Left kidney (tissue), 2 donors: ENCODE results near the gene DENND2A. TPM values are rescaled to one million over a fixed set of nuclear protein-coding genes. Genes with fewer than 3 reads are reported as not detected.
"Not testable (repeated sequence)": the region's sequence is repeated elsewhere in the genome, so short reads cannot be mapped to it uniquely, and the experiment has no call there.

ENCODE experiments used
- DNase-seq: peaks from one replicate; pipeline ENCODE4 v3.0.0-alpha.2; 2013
- polyA plus RNA-seq: library from polyadenylated mRNA; unstranded; fragments of 120-200 nt; gene quantifications from one replicate; pipeline ENCODE4 v1.2.1, GENCODE V29; 2013; ENCODE audit not compliant: insufficient read length

DENND2A gene
- polyA plus RNA-seq, 1 donor, result 35.5 TPM

DNA sequence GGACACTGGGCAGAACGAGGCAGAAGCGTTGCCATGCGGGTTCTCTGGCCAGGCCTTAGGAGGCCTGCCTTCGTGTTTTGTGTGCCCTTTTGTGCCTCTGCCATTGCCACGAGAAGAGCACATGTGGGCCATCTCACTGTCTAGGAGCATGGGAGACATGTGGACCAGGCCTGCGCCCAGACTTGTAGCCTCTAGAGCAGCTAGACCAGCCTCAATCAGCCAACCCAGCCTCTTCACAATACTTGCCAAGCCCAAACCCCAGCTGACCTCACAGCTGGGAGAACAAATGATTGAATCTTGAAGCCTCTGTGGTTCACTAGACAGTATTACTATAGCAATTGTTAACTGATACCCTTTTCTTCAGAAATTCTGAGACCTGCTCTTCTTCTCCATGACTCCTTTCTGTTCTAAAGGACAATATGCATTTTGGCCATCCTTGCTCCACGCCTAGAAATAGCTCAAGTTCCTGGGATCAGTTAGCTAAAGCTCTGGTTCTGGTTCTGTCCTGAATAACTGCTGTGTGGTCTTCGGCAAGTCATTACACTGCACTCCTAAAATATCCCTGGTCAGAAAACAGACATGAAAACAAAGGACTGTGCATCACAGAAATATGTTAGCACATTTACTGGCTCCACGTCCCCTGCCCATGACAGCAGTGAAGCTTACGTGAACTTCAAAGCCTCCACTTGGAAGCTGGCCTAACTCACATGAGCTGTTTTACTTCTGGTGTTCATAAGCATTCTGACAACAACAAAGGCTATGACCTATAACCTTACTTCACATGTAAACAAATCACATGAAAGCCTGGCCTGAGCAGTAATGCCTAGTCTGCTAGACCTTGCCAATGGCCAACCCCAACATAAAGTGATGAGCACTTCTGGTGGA, 89.0 kb downstream of the DENND2A start:
- no peak for DNase-seq

DNA sequence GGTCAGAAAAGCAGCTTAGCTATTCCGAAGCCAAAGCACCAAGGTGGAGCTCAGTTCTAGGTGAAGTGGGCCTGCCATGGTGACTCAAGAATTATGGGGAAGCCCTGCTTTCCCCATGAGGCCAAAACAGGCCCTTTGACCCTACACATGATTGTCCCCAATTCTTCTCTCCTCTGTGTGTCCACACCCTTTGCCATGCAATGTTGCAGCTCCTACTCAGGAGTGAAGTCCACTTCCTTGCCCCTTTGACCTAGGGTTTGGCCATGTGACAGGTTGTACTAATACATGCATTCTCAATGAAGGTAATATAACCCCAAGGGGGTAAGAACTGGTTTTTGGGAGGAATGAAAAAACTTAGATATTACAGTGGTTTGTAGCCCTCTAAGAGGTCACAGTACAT, 93.7 kb downstream of the DENND2A start:
- no peak for DNase-seq

DNA sequence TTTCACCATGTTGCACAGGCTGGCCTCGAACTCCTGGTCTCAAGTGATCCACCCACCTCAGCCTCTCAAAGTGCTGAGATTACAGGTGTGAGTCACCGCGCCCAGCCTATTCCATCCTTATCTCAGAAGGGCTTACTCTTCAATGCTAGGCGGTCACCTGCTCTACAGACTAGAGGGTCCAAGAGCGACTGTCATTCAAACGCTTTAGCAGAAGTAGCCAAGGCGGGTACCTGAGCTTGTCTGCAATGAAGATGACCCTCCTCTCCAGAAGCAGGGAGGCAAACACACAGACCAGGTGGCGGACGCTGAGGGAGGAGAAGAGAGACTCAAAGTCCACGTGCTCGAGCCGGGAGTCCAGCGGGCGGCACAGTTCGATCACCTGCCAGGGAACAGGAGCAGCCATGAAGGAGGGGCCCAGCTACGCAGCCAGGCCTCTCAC, 96.2 kb downstream of the DENND2A start:
- no peak for DNase-seq

DNA sequence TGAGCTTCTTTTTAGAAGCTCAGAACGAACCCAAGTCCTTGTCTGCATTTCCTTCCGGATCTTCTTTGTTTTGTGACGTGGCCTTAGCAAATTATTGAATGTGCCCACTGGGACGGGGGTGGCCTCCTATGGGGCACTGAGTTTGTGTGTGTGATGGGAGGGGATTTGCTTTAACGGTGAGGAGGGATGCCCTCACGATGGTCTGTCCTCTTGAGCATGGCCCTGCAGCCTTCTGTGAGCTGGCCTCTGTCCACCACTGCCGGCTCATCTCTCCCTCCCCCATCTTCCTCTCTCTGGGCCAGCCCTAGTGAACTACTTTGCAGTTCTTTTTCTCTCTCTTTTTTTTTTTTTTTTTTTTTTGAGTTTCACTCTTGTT, 98.4 kb downstream of the DENND2A start:
- DNase-seq, result no peak

DNA sequence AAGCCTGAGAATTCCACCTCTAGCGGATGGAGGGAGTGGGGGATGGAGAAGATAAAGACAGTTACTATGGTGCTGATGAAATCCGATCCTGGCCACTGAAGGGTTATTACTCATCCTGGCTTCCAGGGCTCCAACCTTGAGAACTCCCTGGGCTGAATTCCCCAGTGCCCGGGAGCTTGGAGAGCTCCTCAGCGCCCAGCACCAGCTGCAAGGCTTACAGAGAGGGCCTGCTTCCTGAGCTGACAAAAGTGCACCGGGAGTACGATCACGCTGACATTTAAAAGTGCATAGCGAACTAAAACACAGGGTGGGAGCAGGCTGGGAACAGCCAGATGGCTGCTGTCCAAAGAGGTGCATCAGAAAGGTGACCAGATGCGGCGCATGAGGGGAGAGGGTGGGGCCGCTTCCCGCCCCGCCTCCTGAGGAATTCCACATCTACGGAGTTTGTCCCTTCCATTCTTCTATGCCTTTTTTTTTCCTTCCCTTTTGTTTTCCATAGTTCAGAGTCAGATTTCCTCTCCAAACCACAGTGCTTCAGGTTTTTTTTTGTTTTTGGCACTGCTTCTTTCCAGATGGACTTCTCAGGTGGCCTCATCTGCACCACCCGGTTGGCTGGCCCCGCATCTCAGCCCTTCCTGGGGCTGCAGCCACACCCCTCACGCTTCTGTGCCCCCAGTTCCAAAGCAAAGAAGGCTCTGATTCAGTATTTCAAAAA, 98.9 kb downstream of the DENND2A start:
- DNase-seq, result peak; percentile 92

DNA sequence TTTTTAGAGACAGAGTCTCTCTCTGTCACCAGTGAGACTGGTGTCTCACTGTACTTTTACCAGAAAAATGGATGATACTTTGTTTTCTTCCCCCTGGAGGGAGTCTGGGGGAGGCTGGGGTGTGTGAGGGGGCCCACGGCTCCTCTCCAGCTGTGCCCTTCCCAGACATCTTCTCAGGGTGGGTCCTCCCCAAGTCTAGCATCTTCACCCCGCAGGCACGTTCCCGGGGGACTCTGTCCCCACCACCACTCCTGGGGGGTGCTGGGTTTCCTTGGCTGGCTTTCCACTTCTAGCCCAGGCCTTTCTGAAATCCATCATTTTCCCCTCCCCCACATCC, 99.5 kb downstream of the DENND2A start:
- DNase-seq, result no peak

DNA sequence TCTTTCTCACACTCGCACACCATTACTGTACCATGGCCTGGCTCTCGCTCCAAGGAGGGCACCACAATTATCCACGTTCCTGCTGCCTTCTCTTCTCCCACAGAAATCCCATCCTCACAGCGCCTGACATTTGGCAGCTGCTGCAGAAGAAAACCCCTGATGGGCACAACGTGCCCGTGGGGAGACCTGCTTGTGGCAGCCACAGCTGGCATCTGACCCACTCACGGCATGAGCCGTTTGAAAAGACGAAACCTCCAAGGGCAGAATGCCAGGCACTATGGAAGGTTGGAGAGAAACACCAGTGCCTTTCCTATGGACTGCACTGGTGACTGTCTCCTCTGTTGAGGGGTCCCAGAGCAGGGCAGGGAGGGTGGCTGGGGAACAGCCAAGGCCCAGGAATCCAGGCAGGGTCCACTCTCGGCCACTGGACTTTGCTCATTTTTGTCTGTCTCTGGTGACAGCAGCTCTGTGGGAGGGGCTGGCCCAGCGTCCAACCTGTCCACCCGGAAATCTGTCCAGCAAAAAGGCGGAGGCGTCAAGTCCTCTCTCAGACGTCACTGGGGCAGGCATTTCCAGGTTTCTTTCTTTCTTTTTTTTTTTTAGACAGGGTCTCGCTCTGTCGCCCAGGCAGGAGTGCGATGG, 100.4 kb downstream of the DENND2A start:
- no peak for DNase-seq

DNA sequence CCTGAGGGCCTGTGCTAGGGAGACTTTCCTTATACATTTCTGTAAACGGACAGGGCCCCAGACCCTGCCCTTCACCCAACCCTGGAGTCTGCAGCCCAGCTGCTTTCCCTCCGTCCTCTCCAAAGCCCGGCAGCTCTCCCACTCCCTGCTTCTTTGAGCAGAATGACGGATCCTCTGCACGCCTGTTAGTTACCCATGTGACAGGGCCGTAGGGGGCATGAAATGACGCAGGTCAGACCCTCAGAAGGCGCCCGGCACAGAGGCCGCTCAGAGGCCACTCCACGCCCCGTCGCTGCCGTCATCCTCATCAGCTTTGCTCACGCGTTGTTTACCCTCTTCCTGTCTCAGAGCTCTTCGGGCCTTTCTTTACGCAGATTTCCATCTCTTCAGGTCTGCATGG, 101.2 kb downstream of the DENND2A start:
- DNase-seq, result peak; percentile 56

DNA sequence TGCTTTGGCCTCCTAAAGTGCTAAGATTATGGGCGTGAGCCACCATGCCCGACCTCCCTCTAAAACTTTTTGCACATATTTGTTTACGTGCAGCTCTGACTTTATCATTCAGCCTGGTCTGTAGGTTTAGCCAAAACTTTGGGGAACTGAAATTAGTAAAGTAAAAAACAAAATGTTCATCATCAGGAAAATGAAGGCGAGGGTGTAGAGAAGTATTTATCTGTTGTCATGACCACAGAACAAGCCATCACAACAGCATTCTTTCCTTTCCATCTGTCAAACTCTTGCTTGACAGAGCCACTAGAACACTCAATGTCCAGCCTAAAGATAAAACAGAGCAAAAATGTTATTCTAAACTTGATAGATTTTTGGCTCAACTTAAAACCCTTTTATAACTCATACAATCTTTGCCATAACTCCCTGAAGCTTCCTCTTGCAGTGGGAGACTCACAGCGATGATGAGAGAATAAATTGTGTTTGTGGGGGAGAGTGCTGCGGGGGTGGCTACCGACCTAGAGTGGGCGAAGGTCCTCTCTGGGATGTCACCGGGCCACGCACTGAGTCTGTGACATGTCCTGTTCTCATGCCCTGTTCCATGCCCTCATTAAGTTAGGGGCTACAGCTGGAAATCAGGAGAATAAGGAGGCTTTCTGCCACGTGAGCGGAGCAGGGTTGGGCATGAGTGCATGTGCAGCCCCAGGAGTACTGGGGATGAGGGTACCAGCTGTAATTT, 102.7 kb downstream of the DENND2A start:
- no peak for DNase-seq

DNA sequence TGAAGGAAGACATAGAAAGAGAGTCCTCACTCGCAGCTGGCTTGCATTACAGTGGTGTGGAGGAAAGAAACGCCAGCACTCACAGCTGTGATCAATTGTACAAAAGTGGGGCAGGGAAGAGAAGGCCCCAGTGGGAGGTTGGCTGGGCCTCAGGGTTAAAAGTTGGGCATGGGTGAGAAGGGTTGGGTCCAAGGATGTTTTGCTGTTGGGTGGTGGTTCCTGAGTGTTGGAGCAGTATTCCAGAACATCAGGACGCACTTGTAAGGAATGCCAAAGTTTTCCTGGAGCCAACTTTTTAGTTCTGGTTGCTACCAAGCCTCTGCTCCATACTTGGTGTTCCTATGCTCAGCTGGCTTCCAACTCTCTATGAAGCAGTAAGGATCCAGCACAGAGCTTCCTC, 105.9 kb downstream of the DENND2A start:
- no peak for DNase-seq

DNA sequence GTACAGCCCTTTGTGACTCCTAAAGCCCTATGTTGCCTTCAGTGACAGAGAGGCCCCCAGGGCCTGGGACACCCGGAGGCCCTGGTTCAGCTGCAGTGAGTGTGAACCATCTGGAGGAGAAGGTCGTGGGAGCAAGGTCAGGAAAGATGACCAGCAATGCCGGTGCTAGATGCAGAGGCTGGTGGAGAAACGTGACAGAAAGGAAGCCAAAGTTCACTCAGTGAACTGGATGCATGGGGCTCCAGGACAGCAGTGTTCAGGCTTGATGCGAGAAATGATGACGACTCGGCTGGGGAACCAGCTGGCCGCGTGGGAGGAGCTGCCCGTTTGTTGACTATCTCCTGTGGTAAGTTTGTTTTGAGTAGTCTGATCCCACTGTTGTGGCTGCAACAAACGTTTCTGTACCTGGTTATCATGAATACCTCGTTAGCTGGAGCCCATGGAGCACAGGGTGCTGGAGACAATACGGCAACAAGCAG, 107.2 kb downstream of the DENND2A start:
- no peak for DNase-seq

DNA sequence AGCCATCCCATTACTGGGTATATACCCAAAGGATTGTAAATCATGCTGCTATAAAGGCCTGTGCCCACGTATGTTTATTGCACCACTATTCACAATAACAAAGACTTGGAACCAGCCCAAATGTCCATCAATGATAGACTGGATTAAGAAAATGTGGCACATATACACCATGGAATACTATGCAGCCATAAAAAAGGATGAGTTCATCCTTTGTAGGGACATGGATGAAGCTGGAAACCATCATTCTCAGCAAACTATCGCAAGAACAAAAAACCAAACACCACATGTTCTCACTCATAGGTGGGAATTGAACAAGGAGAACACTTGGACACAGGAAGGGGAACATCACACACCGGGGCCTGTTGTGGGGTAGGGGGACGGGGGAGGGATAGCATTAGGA, 111.2 kb downstream of the DENND2A start:
- DNase-seq, result not testable (repeated sequence)

DNA sequence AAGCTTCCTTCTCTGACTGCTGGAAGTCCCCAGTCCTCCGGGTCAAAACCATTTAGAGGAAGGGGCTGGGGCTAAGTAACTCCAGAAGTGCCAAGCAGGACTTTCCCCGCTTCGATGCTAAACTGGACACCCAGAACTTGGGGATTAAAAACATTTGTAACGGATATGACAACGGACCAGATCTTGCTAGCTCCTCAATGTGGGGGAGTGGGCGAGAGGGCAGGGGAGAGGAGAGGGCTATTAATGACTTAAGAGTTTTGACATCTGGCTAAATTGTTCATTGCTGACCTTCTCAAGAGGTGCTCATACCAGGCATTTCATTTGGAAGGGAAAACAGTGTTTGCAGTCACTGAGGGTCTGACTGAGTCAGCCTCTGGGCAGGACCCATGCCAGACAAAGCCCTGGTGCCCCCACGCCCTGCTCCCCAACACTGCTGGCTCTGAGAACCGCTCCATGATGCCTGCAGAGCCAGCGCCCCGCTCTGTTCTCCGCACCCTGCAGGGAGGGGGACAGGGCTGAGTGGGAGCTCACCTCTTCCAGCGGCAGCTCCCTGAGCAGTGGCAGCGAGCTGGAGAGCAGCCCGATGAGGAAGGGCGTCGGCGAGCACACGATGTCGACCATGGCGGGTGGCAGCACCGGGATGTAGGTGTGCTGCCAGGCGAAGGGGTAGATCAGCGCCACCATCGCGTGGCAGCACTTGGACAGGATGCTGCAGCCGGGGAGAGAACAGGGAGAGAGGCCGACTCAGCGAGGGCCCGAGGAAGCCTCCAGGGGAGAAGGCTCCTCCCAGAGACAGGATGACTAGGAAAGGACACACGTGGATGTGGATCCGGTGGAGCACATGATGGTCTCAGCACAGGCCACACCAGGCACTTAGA, 113.6 kb downstream of the DENND2A start:
- no peak for DNase-seq

DNA sequence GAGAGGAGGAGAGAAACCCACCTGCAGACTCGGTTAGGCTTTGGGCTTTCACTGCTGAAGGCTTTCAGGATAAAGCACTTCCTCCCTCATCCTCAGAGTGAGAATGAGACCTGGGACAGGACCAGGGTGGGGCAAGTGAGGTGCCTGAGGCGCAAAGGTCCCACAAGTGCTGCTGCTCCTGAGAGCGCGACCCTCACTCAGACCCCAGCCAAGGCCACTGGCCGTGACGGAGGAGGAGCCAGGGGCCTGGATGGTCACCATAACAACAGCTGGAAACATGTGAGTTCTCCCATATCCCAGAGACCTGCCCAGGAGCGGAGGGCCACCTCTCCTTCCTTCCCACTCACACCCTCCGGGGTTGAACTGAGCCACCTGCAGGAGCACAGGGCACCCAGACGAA, 114.4 kb downstream of the DENND2A start:
- DNase-seq, result no peak

DNA sequence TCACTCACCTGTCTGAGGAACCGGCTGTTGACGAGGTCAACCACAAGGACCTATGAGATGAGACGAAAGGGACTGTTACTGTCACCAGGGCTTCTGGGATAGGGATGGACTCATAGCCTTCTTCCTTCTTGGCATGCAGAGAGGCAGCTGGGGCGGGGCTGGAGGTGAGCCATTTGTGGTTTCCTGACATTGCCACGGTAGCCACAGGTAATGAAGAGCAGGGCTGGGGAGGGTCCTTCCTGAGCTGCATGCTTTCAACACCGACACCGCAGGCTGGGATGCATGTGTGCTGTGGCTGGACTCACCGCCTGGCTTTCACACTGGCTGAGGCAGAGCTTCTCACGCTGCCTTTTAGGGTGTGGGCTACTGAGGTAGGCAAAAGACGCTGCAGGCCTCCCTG, 114.9 kb downstream of the DENND2A start:
- DNase-seq, result no peak

DNA sequence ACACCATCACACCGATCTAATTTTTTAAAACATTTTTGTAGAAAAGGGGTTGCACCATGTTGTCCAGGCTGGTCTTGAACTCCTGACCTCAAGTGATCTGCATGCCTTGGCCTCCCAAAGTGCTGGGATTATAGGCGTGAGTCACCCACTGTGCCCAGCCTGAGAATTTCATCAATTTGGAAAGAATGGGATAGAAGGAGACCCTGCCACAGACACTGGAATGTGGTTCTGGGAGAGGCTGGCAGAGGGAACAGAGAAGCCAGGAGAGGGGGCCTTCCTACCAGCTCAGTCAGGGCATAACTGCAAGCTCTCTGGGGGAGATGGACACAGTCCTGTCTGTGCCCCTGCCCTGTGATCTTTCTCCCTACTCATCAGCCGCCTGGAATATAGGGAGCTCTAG, 119.2 kb downstream of the DENND2A start:
- DNase-seq, result no peak

DNA sequence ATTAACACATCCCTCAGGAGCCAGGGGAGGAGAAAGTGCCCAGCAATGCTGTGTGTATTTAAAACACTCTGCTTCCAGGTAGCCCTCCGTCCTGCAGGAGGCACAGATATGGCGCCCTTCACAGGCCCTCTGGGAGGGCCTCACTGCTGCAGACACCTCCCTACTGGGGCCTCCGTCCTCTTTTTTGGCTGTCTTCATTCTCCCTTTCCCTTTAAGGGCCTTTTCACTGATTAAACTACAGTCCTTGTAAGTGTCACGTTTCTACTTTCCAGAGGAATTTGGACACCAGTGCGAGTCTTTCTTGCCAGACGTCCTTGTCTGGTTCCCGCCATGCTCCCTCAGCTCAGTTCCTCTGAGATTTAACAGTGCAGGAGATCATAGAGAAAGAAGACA, 121.6 kb downstream of the DENND2A start:
- DNase-seq, result no peak

DNA sequence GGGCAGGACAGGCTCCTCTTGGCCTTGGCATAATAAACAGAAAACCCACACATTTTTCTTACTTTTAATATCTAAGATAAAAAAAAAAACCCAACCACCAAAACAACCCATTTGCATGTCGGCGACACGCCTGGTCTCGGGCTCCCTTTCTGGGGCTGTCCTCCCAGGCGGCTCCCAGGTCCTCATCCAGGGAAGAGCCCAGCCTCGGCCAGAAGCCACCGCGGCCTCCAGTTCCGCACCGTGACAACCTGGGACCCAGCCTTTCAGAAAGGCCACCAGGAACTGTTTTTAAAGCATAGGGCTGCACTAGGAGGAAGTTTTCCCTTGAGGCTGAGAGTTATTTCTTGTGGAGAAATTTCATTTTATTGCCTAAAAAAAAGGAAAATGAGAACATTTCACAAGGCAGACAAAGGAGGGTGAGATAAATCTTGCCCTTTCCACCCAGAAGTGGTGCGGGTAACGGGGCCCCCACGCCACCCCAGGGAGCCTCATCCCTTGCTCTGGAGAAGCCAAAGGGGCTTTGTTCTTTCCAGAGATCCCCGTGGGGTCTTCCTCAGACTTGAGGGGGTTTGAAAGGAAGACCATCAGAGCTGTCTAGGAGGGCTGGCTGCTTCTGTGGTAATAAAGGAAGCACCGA, 122.1 kb downstream of the DENND2A start:
- DNase-seq, result no peak

DNA sequence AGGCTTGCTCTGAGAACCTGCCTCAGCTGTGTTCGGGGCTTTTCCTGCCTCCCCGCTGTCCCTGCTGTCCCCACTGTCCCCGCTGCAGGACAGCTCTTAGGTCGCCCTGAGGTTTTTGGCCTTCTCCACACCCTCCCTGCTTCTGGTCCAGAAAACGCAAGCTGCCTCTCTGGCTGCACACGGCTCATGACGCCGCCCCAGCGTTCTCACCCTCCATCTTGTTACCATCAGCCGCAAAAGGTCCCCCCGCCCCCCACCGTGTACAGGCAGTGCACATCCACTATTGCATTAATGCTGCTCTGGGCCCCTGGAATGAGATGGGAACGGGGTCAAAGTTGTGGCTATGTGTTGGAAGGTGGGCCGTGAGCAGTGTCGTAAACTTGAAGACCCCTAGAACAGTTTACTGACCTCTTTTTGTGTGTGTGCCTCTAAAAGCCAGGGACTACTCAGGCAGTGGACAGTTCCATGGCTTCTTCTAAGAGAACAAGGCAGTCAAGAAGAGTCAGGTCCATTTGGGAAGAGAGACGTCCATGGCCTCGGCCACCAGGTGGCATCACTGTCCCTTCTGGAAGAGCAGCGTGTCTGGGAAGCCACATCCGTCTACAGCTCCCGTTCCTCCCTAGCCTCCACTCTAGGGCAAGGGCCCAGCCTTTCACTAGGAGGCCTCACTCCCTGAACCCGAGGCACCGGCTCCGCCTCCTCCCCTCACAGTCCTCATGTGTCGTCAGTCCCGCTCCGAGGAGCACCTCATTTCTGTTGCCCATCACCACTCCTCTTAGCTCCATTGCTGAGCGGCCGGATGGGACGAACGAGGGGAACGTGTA, 122.9 kb downstream of the DENND2A start:
- DNase-seq, result peak; percentile 91
